ENCODE data around the gene CCRL2. TPM values are rescaled to one million over a fixed set of nuclear protein-coding genes. Genes with fewer than 3 reads are reported as not detected.

CCRL2 gene
- total and polyA plus RNA-seq, 11 donors, result 0.70 to 8.1 (median 1.7) TPM

GRCh38 chr3:46442576-46443530, 35.8 kb downstream of the CCRL2 start:
- H3K36me3 ChIP-seq, result peaks cover 0 to 23% (median 0%) of the 10 kb centered on the region in 9 donors
- H3K4me3 ChIP-seq, result no peak overlapping the region
- ATAC-seq, result peak in 1 of 4 donors; percentile 16
- WGBS, 4 donors, result 53 to 77% (median 65%) methylated on average over 16 of the region's 16 CpGs
- no peaks in the 10 kb centered on the region for H3K9me3 ChIP-seq
- peak in 5 of 12 donors; percentile 37 to 69 (median 51) for TF ChIP-seq CTCF (IDR thresholded peaks at IDR 0.05)
- no peak for TF ChIP-seq POLR2A (IDR thresholded peaks at IDR 0.05)
- DNase-seq, result no peak
- H3K4me1 ChIP-seq, result peaks cover 0 to 11% (median 0%) of the 10 kb centered on the region in 12 donors
- H3K27ac ChIP-seq, result no peak overlapping the region
- intact Hi-C loops (cut with DNase I), result loop anchor here in 2 of 10 donors (5.0 to 10.0 kb wide), 3 partner anchors 68 to 358 kb away; partner anchors contain the start of gene CCR5 (in 1 of the 2)
- H3K27me3 ChIP-seq, result no peaks in the 10 kb centered on the region

GRCh38 chr3:46447228-46447985, 40.3 kb downstream of the CCRL2 start:
- Histone ChIP-seq H3K27ac (no peak overlapping the region), H3K4me1 (peaks cover 0 to 9% (median 0%) of the 10 kb centered on the region in 12 donors), H3K4me3 (no peak overlapping the region), H3K36me3 (peaks cover 0 to 4% (median 0%) of the 10 kb centered on the region in 9 donors), H3K27me3 (no peaks in the 10 kb centered on the region), H3K9me3 (no peaks in the 10 kb centered on the region)
- peak in 3 of 4 donors; percentile 48 to 57 (median 55) for ATAC-seq
- DNase-seq, result no peak
- 32 to 50% (median 43%) methylated on average over 5 of the region's 5 CpGs for WGBS, 4 donors
- TF ChIP-seq POLR2A (IDR thresholded peaks at IDR 0.05) (no peak), CTCF (IDR thresholded peaks at IDR 0.05) (no peak)
- intact Hi-C loops (cut with DNase I), result loop anchor here in 2 of 10 donors (10.0 kb wide), 2 partner anchors 73 to 363 kb away; partner anchors contain the start of gene CCR5 (in 1 of the 2)

- Histone ChIP-seq H3K27me3 (no peaks in the 10 kb centered on the region), H3K27ac (no peak overlapping the region), H3K9me3 (no peaks in the 10 kb centered on the region), H3K36me3 (peaks cover 0 to 4% (median 0%) of the 10 kb centered on the region in 9 donors), H3K4me1 (peaks cover 0 to 9% (median 0%) of the 10 kb centered on the region in 12 donors), H3K4me3 (no peak overlapping the region)
- intact Hi-C loops (cut with DNase I), result loop anchor here in 2 of 10 donors (10.0 kb wide), 2 partner anchors 74 to 364 kb away; partner anchors contain the start of gene CCR5 (in 1 of the 2)
- no peak for TF ChIP-seq POLR2A (IDR thresholded peaks at IDR 0.05)
- TF ChIP-seq CTCF (IDR thresholded peaks at IDR 0.05), result no peak
- WGBS, 4 donors, result 92 to 96% (median 94%) methylated on average over 17 of the region's 17 CpGs
- DNase-seq (no peak), ATAC-seq (peak in 1 of 4 donors; percentile 27)
Measured at GRCh38 chr3:46448721-46449120, 41.7 kb downstream of the CCRL2 start.

All from heart left ventricle (tissue), 16 donors.